Mucosa of descending colon (tissue), 3 donors: ENCODE measurements around the gene PTGIR. TPM values are rescaled to one million over a fixed set of nuclear protein-coding genes. Genes with fewer than 3 reads are reported as not detected.

ENCODE experiments used
- ATAC-seq: fragments of 200-7000 bp; cut with Tn5 transposase; one replicate; pipeline ENCODE4 v1.9.1; 2020; ENCODE audit warnings: mild to moderate bottlenecking, moderate library complexity
- DNase-seq, 3 donors: peaks; one replicate each; pipeline ENCODE4 v3.0.0-alpha.2; 2020
- H3K36me3 ChIP-seq: fragments of 200-600 bp; one replicate; pipeline ENCODE4 v1.8.0; 2021; ENCODE audit warnings: low read depth, mild to moderate bottlenecking
- H3K4me1 ChIP-seq: fragments of 200-600 bp; one replicate; pipeline ENCODE4 v1.8.0; 2021; ENCODE audit warnings: low read depth, mild to moderate bottlenecking
- H3K4me3 ChIP-seq: fragments of 200-600 bp; one replicate; pipeline ENCODE4 v1.8.0; 2021; ENCODE audit warnings: mild to moderate bottlenecking
- H3K9me3 ChIP-seq: fragments of 200-600 bp; one replicate; pipeline ENCODE4 v1.8.0; 2021; ENCODE audit warnings: mild to moderate bottlenecking
- intact Hi-C, 2 donors: fragments of 100-400 bp; cut with DNase I in 1 of 2; cut with micrococcal nuclease in 1 of 2; formaldehyde crosslinking; loops; one replicate each; pipeline versions ENCODE4 v1.11.0 to v1.11.1; 2022; cut with DNase I, micrococcal nuclease
- total RNA-seq, 3 donors: library from RNA; stranded (reverse); fragmentation: NEBNext Ultra II Directional in 2 of 3; extraction: Animal tissue kit (Norgen Biotek cat#: 25700) in 2 of 3; gene quantifications; one replicate each; pipeline versions ENCODE4 v1.2.1 to v1.2.4, GENCODE V29; 2021 to 2023
- TF ChIP-seq, protein P1 (sequence below): fragments of 200-600 bp; IDR thresholded peaks from one replicate; pipeline ENCODE4 v1.8.0; 2022; ENCODE audit warnings: antibody characterized with exemption, mild to moderate bottlenecking
- donor health status: DM: no; HTN: no; CAD: no; lungs with moderate emphysema.
- donor health status: DM: no; HTN: no; CAD: no.
- donor health status: DM: no; HTN: yes; CAD: no.

The PTGIR gene
- total RNA-seq, 3 donors from 2014 or later: 0.49 to 2.4 (median 2.1) TPM

DNA sequence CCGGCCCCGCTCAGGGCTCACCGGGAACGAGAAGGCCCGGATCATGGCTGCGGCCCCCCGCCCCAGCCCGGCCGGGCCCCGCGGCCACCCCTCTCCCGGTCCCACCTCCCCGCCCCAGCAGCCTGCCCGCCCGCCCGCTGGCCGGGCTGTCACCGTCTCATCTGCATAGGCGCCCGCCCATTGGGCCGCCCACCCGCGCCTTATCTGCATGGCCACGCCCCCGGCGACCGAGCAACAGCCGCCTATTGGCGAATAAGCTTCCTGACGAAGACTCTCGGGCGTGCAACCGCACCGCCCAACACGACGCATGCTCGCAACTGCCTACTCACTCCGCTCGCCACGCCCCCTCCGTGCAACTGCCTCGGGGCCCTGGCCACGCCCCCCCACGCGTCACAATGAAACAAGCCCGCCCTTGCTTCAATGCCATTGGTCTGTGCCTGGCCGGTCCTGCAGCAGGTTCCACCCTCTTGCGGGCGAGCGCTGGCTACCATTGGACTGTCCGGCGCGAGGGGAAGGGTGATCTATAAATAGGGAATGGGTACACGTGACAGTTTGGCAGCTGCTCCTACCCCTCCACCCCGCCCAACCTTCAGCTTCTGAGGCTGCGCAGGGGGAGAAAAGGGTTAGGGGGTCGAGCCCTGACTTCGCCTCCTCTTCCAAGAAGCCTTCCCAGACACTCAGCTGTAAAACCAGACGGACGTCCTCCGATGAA lies 36.3 kb upstream of the PTGIR start, which contains the start of gene DACT3:
DACT3 (minus strand) TSS at position 163 of the 712 bp plus-strand sequence; CDS start at position 45, 118 bp downstream.
- TF ChIP-seq, protein P1, sequence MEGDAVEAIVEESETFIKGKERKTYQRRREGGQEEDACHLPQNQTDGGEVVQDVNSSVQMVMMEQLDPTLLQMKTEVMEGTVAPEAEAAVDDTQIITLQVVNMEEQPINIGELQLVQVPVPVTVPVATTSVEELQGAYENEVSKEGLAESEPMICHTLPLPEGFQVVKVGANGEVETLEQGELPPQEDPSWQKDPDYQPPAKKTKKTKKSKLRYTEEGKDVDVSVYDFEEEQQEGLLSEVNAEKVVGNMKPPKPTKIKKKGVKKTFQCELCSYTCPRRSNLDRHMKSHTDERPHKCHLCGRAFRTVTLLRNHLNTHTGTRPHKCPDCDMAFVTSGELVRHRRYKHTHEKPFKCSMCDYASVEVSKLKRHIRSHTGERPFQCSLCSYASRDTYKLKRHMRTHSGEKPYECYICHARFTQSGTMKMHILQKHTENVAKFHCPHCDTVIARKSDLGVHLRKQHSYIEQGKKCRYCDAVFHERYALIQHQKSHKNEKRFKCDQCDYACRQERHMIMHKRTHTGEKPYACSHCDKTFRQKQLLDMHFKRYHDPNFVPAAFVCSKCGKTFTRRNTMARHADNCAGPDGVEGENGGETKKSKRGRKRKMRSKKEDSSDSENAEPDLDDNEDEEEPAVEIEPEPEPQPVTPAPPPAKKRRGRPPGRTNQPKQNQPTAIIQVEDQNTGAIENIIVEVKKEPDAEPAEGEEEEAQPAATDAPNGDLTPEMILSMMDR: no peak
- Histone ChIP-seq H3K9me3 (peaks cover 2% of the 10 kb centered on the region), H3K36me3 (peaks cover 4% of the 10 kb centered on the region), H3K4me3 (peak within 1 kb of the TSS; percentile 26), H3K4me1 (peaks cover 16% of the 10 kb centered on the region)
- peak; percentile 96 for ATAC-seq
- peak; percentile 100 for DNase-seq
- intact Hi-C loops: loop anchor here (2.0 to 5.0 kb wide), 2 partner anchors 44 to 46 kb away; no protein-coding TSS in a partner anchor

DNA sequence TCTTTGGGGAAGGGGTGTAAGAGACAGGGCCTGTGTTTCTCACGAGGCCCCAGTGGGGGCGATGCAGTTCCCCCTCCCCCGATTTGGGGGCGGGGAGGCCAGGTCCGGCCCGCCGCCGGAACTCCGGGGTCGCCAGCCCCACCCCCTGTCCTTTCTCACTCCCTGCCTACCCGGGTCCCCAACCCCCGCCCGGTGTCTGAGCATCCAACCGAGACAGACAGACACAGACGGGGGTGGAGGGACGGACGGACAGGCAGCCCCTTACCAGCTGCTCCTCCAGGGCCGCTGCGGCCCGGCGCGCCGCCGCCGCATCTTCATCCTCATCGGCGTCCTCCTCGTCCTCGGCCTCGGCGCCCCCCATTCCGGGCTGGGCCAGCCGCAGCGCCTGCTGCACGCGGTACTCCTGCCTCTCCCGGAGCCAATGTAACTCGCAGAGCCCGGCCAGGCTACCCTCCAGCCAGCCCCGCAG lies 35.7 kb upstream of the PTGIR start:
- intact Hi-C loops: loop anchor here (2.0 to 5.0 kb wide), 2 partner anchors 43 to 46 kb away; no protein-coding TSS in a partner anchor
- peaks cover 16% of the 10 kb centered on the region for H3K4me1 ChIP-seq
- no peak overlapping the region for H3K4me3 ChIP-seq
- ATAC-seq (peak; percentile 20), DNase-seq (peak in 2 of 3 donors; percentile 29 to 61)
- H3K36me3 ChIP-seq: peaks cover 4% of the 10 kb centered on the region
- TF ChIP-seq, protein P1: no peak
- H3K9me3 ChIP-seq: peaks cover 2% of the 10 kb centered on the region

DNA sequence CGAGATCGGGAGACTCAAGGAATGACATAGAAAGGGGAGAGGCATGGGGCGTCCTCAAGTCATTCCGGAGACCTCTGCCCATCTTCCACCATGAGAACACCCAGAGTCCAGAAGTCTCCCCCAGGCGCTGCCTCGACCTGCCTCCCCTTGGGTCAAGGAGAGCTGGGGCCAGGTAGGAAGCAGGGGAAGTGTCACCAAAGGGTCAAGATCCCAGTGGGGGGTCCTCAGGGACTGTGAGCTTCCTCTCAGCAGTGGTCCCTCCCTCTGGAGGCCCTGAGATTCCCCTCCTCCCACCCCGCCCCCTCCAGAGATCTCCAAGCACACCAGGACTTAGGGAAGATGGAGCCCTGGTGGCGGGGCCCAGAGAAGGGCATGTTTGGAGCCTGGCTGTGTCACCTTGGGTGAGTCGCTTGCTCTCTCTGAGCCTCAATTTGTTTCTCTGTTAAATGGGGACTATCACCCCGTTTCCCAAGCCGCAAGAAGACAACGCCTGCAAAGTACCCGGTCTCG lies 35.2 kb upstream of the PTGIR start:
- no peak for ATAC-seq
- TF ChIP-seq, protein P1: no peak
- Histone ChIP-seq H3K36me3 (peaks cover 4% of the 10 kb centered on the region), H3K4me1 (peaks cover 16% of the 10 kb centered on the region), H3K9me3 (peaks cover 2% of the 10 kb centered on the region), H3K4me3 (no peak overlapping the region)
- peak in 2 of 3 donors; percentile 23 to 35 for DNase-seq
- intact Hi-C loops: loop anchor here (2.0 to 5.0 kb wide), 2 partner anchors 43 to 45 kb away; no protein-coding TSS in a partner anchor

DNA sequence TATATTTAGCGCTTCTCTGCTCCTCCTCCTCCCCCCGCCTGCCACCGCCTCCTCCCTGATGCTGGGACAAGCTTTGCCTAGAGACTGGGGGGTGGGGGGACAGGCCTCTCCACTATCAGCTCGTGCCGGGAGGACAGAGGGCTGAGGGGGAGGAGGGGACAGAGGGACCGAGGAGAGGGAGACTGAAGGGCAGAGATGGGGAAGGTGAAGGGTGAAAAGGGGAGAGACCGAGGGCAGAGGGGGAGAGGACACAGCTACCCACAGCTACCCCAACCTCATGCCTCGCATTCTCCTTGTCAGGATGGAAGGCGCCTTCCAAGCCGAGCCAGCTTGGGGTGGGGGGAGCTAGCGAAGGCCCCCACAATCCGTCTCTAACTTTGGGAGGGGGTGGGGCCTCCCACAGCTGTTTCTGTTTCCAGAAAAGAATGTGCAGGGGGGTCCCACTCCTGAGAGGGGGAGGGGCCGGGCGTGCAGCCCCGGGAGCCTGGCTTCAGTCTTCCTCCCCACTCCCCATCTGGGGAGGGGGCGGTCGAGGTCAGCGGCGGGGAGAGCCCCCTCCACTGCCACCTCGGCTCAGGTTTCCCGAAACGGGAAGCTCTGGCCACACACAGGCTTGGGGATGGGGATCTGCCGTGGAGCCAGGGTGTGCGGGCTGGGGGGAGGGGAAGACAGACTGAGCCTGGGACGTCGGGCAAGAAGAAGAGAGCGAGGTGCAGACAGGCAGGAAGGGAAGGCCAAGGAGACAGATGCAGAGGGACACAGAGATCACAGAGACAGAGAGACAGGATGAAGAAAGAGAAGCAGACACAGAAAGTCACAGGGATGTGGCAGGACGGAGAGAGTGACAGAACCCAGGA lies 34.5 kb upstream of the PTGIR start:
- no peak for ATAC-seq
- peak; percentile 38 to 61 (median 40) for DNase-seq
- Histone ChIP-seq H3K4me1 (peaks cover 16% of the 10 kb centered on the region), H3K36me3 (peaks cover 4% of the 10 kb centered on the region), H3K4me3 (no peak overlapping the region), H3K9me3 (peaks cover 2% of the 10 kb centered on the region)
- TF ChIP-seq, protein P1: no peak
- intact Hi-C loops: loop anchor here (2.0 to 5.0 kb wide), 2 partner anchors 42 to 45 kb away; no protein-coding TSS in a partner anchor

DNA sequence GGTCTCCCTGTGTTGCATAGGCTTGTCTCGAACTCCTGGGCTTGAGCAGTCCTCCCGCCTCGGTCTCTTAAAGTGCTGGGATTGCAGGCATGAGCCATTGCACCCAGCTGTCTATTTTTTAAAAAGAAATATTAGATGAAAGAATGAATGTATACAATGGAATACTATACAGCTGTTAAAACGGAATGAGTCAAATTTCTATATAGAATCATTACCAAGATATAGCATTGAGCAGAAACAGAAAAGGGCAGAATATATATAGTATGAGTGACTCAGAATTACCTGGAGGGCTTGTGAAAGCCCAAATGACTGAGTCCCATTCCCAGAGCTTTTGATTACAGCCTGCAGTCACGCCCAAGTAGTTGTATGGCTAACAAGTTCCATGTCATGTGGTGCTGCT lies 31.7 kb upstream of the PTGIR start:
- DNase-seq (no peak), ATAC-seq (no peak)
- H3K36me3 ChIP-seq: peaks cover 4% of the 10 kb centered on the region
- TF ChIP-seq, protein P1: no peak
- no peak overlapping the region for H3K4me3 ChIP-seq
- peaks cover 2% of the 10 kb centered on the region for H3K9me3 ChIP-seq
- intact Hi-C loops: no loop called here
- H3K4me1 ChIP-seq: peaks cover 9% of the 10 kb centered on the region
